HEK293 (cell line): Measurements from ENCODE around the gene PNKD.
A peak's percentile ranks its signal among the peaks of the same experiment; 100 is the strongest.

Source experiments
- CTCF ChIA-PET: fragments of 350-600 bp; formaldehyde crosslinking; extraction: SDS; loops from one replicate; lab custom pipeline; 2021; ENCODE audit warnings: antibody characterized with exemption; lab: Yijun Ruan, JAX
- POLR2A ChIA-PET: fragments of 300-600 bp; formaldehyde crosslinking; extraction: SDS; loops from one replicate; lab custom pipeline; 2020; ENCODE audit warnings: antibody characterized with exemption, inconsistent platforms; lab: Yijun Ruan, JAX
- H3K27ac ChIP-seq: fragments of 200-500 bp; sonication (Bioruptor generic); 2 replicates; pipeline ENCODE4 v1.5.1; 2014; ENCODE audit warnings: low read depth, low read length, control low read depth, inconsistent platforms; ENCODE audit errors: extremely low read depth
- H3K36me3 ChIP-seq, 2 experiments: fragments of 200-500 bp in 1 of 2; sonication (Bioruptor generic) in 1 of 2; 1 replicate in 1 of 2; 2 replicates in 1 of 2; pipeline ENCODE4 v1.5.1; 2014 to 2017; ENCODE audit warnings: inconsistent platforms in 2 of 2, low read length in 2 of 2; ENCODE audit not compliant: control insufficient read depth in 2 of 2, insufficient read depth in 1 of 2
- H3K4me1 ChIP-seq: fragments of 200-500 bp; sonication (Bioruptor generic); 2 replicates; pipeline ENCODE4 v1.5.1; 2014; ENCODE audit warnings: mild to moderate bottlenecking, low read length, inconsistent platforms; ENCODE audit not compliant: control insufficient read depth, insufficient read depth
- H3K4me3 ChIP-seq: 2 replicates; pipeline ENCODE4 v1.5.1; 2011; ENCODE audit warnings: low read depth, mild to moderate bottlenecking, control low read depth, low read length, moderate library complexity
- H3K9me3 ChIP-seq: fragments of 200-500 bp; sonication (Bioruptor generic); 2 replicates; pipeline ENCODE4 v1.5.1; 2014; ENCODE audit warnings: low read depth, low read length, inconsistent platforms; ENCODE audit not compliant: control insufficient read depth, insufficient read depth
- PRDM1 ChIP-seq: fragments of 450-650 bp; formaldehyde crosslinking; IDR thresholded peaks from 2 replicates; pipeline ENCODE4; 2016; ENCODE audit warnings: missing biosample characterization, missing genetic modification characterization
- SETDB1 ChIP-seq: IDR thresholded peaks from one replicate; pipeline ENCODE4 v1.6.1; 2017; ENCODE audit warnings: mild to moderate bottlenecking, low read length, moderate library complexity, mixed read lengths; ENCODE audit not compliant: insufficient read length
- SP7 ChIP-seq: fragments of 450-650 bp; formaldehyde crosslinking; IDR thresholded peaks from 2 replicates; pipeline ENCODE4 v1.5.1; 2016; ENCODE audit warnings: missing biosample characterization, missing genetic modification characterization
- ZBTB17 ChIP-seq: fragments of 450-650 bp; formaldehyde crosslinking; IDR thresholded peaks from 2 replicates; pipeline ENCODE4 v1.5.1; 2016; ENCODE audit warnings: missing biosample characterization, missing genetic modification characterization
- ZFP41 ChIP-seq: fragments of 450-650 bp; formaldehyde crosslinking; IDR thresholded peaks from 2 replicates; pipeline ENCODE4 v1.5.1; 2016; ENCODE audit warnings: missing biosample characterization, missing genetic modification characterization, borderline replicate concordance
- ZNF133 ChIP-seq: fragments of 450-650 bp; formaldehyde crosslinking; IDR thresholded peaks from 2 replicates; pipeline ENCODE4 v1.5.1; 2016; ENCODE audit warnings: missing biosample characterization, missing genetic modification characterization
- ZNF223 ChIP-seq: fragments of 450-650 bp; formaldehyde crosslinking; IDR thresholded peaks from 2 replicates; pipeline ENCODE4 v1.5.1; 2016; ENCODE audit warnings: missing biosample characterization, missing genetic modification characterization
- ZNF521 ChIP-seq: fragments of 450-650 bp; formaldehyde crosslinking; IDR thresholded peaks from 2 replicates; pipeline ENCODE4 v1.5.1; 2017; ENCODE audit warnings: missing biosample characterization, mild to moderate bottlenecking, missing genetic modification characterization
- ZNF571 ChIP-seq: fragments of 450-650 bp; formaldehyde crosslinking; IDR thresholded peaks from 2 replicates; pipeline ENCODE4 v1.5.0; 2017; ENCODE audit warnings: missing biosample characterization, missing genetic modification characterization
- ZSCAN16 ChIP-seq: fragments of 450-650 bp; formaldehyde crosslinking; IDR thresholded peaks from 2 replicates; pipeline ENCODE4 v1.5.1; 2016; ENCODE audit warnings: missing biosample characterization, missing genetic modification characterization
- TF ChIP-seq, protein P1 (sequence below): fragments of 450-650 bp; formaldehyde crosslinking; IDR thresholded peaks from 2 replicates; pipeline ENCODE4 v1.5.1; 2016; ENCODE audit warnings: missing biosample characterization, missing genetic modification characterization
- TF ChIP-seq, protein P2 (sequence below): fragments of 450-650 bp; formaldehyde crosslinking; IDR thresholded peaks from 2 replicates; pipeline ENCODE4 v1.5.1; 2016; ENCODE audit warnings: missing biosample characterization, missing genetic modification characterization
- TF ChIP-seq, protein P3 (sequence below): fragments of 450-650 bp; IDR thresholded peaks from 2 replicates; pipeline ENCODE4 v1.5.1; 2018; ENCODE audit warnings: missing biosample characterization, missing genetic modification characterization
- TF ChIP-seq, protein P4 (sequence below): fragments of 450-650 bp; formaldehyde crosslinking; IDR thresholded peaks from 2 replicates; pipeline ENCODE4 v1.5.1; 2016; ENCODE audit warnings: missing biosample characterization, missing genetic modification characterization

The PNKD gene

DNA sequence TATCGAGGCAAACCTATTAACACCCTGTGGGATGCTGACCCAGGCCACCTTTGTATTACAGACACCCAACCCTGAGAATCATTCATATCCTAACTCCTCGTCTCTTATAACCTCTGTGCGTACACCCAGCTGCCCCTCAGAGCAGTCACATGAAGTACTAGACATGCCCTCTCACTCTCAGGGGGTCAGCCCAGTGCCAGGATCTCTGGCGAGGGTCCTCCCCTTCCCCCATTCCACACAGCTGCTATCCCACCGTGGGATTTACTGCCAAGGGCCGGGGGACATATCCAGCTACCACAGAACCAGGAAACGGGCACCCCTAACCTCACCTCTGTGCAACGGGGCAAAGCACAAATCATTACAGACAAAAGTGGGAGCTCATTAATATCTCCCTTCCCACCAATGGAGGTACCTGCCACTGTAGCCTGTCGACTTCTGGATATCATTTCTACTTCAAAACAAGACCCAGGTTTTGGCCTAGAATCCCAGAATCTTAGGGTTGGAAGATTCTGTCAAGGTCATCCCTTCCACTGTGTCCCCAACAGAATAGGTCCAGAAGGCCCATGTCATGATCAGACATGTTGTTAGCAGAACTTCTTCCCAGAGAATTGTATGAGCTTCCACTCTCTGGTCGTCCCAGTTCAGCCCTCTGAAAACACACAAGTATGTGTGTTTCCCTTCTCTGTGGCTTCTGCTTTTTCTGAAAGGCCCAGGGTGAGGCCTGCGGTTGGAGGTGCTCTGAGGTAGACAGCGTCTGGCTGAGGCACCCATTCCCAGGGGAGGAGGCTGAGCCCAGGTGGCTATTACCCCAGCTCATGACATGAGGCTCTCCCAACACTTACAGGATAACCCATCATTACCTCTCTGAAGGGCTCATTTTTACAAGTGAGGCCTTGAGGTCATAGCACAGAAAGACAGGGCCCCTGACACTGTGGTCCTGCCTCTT lies 20.3 kb downstream of the PNKD start:
- Histone ChIP-seq H3K27ac (no peak overlapping the region), H3K4me3 (no peak overlapping the region), H3K4me1 (peaks cover 3% of the 10 kb centered on the region; the same call in 1 of the 2 replicates), H3K9me3 (no peaks in the 10 kb centered on the region), H3K36me3 (no peaks in the 10 kb centered on the region)
- ChIA-PET CTCF (interaction anchor here (0.6 to 8.8 kb wide), 7 partner anchors 8 to 562 kb away, joined by 3 to 89 read pairs (median 4); partner anchors contain the start of genes AAMP and PNKD), POLR2A (interaction anchor here (1.5 kb wide), 1 partner anchor 107 kb away, joined by 4 read pairs; no protein-coding TSS in a partner anchor)
- TF ChIP-seq SP7 (tag by site-specific recombination) (peak; percentile 92), ZBTB17 (tag by site-specific recombination) (peak; percentile 35; the same call in 1 of the 2 replicates), ZSCAN16 (tag by site-specific recombination) (peak; percentile 47; the same call in 1 of the 2 replicates)
- TF ChIP-seq, protein P1, sequence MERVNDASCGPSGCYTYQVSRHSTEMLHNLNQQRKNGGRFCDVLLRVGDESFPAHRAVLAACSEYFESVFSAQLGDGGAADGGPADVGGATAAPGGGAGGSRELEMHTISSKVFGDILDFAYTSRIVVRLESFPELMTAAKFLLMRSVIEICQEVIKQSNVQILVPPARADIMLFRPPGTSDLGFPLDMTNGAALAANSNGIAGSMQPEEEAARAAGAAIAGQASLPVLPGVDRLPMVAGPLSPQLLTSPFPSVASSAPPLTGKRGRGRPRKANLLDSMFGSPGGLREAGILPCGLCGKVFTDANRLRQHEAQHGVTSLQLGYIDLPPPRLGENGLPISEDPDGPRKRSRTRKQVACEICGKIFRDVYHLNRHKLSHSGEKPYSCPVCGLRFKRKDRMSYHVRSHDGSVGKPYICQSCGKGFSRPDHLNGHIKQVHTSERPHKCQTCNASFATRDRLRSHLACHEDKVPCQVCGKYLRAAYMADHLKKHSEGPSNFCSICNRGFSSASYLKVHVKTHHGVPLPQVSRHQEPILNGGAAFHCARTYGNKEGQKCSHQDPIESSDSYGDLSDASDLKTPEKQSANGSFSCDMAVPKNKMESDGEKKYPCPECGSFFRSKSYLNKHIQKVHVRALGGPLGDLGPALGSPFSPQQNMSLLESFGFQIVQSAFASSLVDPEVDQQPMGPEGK (tag by site-specific recombination) = no peak

DNA sequence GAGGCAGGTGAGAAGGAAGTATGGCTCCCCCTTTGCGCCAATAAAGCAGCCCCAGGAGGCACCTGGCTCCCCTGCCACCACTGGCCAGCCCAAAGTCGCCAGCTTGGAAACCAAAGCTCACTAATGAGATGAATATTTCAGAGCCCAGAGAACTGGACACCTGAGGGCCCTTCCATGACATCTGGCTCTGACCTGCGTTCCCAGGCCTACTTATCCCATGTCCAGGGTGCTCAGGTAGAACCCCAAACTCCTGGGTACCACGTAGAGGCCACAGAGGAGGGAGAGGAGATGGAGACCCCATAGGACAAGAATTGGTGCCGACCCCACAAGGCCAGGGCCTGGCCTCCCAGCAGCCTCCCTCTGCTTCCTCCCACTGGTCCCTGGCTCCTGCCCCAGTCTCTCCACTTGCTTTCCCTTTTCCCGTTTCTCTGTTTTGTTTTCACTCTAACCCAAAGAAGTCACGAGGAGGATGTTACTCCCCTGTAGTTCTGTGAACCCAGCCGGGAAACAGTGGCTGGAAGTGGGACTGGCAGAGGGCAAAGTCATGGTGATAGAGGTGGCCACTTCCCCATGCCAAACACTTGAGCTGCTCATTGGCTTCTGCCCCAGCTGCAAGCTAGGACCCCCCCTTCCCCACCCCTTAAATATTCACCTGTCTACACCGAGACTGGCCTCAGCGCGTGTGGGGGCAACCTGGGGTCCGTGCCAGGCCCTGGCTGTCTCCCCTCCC lies 21.2 kb downstream of the PNKD start:
- Histone ChIP-seq H3K4me1 (peaks cover 3% of the 10 kb centered on the region; the same call in 1 of the 2 replicates), H3K36me3 (no peaks in the 10 kb centered on the region), H3K27ac (peak overlapping the region; percentile 27; the same call in 1 of the 2 replicates), H3K9me3 (no peaks in the 10 kb centered on the region), H3K4me3 (peak overlapping the region; percentile 64)
- CTCF ChIA-PET = interaction anchor here (0.6 to 8.8 kb wide), 7 partner anchors 8 to 337 kb away, joined by 3 to 89 read pairs (median 4); partner anchors contain the start of genes AAMP and PNKD
- POLR2A ChIA-PET = interaction anchor here (1.5 kb wide), 1 partner anchor 106 kb away, joined by 4 read pairs; no protein-coding TSS in a partner anchor
- TF ChIP-seq SETDB1 (no peak), ZFP41 (tag by site-specific recombination) (no peak), ZNF223 (tag by site-specific recombination) (no peak), ZNF521 (no peak), SP7 (tag by site-specific recombination) (0 out of 2 replicates have a peak, but pooled peaks have one; percentile 7), ZNF571 (tag by site-specific recombination) (no peak), ZNF133 (no peak), PRDM1 (tag by site-specific recombination) (peak; percentile 64; the same call in 1 of the 2 replicates)
- TF ChIP-seq, protein P2, sequence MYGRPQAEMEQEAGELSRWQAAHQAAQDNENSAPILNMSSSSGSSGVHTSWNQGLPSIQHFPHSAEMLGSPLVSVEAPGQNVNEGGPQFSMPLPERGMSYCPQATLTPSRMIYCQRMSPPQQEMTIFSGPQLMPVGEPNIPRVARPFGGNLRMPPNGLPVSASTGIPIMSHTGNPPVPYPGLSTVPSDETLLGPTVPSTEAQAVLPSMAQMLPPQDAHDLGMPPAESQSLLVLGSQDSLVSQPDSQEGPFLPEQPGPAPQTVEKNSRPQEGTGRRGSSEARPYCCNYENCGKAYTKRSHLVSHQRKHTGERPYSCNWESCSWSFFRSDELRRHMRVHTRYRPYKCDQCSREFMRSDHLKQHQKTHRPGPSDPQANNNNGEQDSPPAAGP (tag by site-specific recombination) = no peak
- TF ChIP-seq, protein P3, sequence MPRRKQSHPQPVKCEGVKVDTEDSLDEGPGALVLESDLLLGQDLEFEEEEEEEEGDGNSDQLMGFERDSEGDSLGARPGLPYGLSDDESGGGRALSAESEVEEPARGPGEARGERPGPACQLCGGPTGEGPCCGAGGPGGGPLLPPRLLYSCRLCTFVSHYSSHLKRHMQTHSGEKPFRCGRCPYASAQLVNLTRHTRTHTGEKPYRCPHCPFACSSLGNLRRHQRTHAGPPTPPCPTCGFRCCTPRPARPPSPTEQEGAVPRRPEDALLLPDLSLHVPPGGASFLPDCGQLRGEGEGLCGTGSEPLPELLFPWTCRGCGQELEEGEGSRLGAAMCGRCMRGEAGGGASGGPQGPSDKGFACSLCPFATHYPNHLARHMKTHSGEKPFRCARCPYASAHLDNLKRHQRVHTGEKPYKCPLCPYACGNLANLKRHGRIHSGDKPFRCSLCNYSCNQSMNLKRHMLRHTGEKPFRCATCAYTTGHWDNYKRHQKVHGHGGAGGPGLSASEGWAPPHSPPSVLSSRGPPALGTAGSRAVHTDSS (tag by site-specific recombination) = no peak
- TF ChIP-seq, protein P4, sequence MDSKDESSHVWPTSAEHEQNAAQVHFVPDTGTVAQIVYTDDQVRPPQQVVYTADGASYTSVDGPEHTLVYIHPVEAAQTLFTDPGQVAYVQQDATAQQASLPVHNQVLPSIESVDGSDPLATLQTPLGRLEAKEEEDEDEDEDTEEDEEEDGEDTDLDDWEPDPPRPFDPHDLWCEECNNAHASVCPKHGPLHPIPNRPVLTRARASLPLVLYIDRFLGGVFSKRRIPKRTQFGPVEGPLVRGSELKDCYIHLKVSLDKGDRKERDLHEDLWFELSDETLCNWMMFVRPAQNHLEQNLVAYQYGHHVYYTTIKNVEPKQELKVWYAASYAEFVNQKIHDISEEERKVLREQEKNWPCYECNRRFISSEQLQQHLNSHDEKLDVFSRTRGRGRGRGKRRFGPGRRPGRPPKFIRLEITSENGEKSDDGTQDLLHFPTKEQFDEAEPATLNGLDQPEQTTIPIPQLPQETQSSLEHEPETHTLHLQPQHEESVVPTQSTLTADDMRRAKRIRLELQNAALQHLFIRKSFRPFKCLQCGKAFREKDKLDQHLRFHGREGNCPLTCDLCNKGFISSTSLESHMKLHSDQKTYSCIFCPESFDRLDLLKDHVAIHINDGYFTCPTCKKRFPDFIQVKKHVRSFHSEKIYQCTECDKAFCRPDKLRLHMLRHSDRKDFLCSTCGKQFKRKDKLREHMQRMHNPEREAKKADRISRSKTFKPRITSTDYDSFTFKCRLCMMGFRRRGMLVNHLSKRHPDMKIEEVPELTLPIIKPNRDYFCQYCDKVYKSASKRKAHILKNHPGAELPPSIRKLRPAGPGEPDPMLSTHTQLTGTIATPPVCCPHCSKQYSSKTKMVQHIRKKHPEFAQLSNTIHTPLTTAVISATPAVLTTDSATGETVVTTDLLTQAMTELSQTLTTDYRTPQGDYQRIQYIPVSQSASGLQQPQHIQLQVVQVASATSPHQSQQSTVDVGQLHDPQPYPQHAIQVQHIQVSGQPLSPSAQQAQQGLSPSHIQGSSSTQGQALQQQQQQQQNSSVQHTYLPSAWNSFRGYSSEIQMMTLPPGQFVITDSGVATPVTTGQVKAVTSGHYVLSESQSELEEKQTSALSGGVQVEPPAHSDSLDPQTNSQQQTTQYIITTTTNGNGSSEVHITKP (tag by site-specific recombination) = no peak
